DMS 273 treated with DMSO at 0.1 percent for 48 hours (cell line): Measurements from ENCODE around the gene MLLT1.

Source experiments
- DNase-seq: peaks from one replicate; lab custom pipeline; 2025; lab: John Stamatoyannopoulos, UW

Gene MLLT1

GRCh38 chr19:6275170-6275744 lies 4.5 kb downstream of the MLLT1 start:
- DNase-seq: no peak

GRCh38 chr19:6274756-6275155 lies 5.0 kb downstream of the MLLT1 start:
- DNase-seq: no peak

GRCh38 chr19:6273701-6274601 lies 5.8 kb downstream of the MLLT1 start:
- no peak for DNase-seq

GRCh38 chr19:6272913-6273600 lies 6.7 kb downstream of the MLLT1 start:
- no peak for DNase-seq

GRCh38 chr19:6272411-6272791 lies 7.4 kb downstream of the MLLT1 start:
- no peak for DNase-seq

- no peak for DNase-seq
Observed at GRCh38 chr19:6271721-6272410, 7.9 kb downstream of the MLLT1 start.

GRCh38 chr19:6271251-6271650 lies 8.5 kb downstream of the MLLT1 start:
- DNase-seq: no peak

- no peak for DNase-seq
Observed at GRCh38 chr19:6270822-6271221, 9.0 kb downstream of the MLLT1 start.

- no peak for DNase-seq
Observed at GRCh38 chr19:6270076-6270745, 9.6 kb downstream of the MLLT1 start.

- no peak for DNase-seq
Observed at GRCh38 chr19:6269101-6269886, 10.5 kb downstream of the MLLT1 start.

GRCh38 chr19:6268382-6268771 lies 11.4 kb downstream of the MLLT1 start:
- no peak for DNase-seq

GRCh38 chr19:6267552-6268381 lies 12.0 kb downstream of the MLLT1 start:
- no peak for DNase-seq

- DNase-seq: no peak
Observed at GRCh38 chr19:6264803-6265202, 15.0 kb downstream of the MLLT1 start.

GRCh38 chr19:6263735-6264444 lies 15.9 kb downstream of the MLLT1 start:
- no peak for DNase-seq

GRCh38 chr19:6263306-6263705 lies 16.5 kb downstream of the MLLT1 start:
- no peak for DNase-seq

GRCh38 chr19:6262519-6262918 lies 17.3 kb downstream of the MLLT1 start:
- DNase-seq: no peak

GRCh38 chr19:6261883-6262282 lies 17.9 kb downstream of the MLLT1 start:
- no peak for DNase-seq

- no peak for DNase-seq
Observed at GRCh38 chr19:6260912-6261650, 18.7 kb downstream of the MLLT1 start.

GRCh38 chr19:6260376-6260775 lies 19.4 kb downstream of the MLLT1 start:
- DNase-seq: no peak
